HepG2 (cell line): Measurements from ENCODE around the gene ATP6V0A1. TPM values are rescaled to one million over a fixed set of nuclear protein-coding genes. Genes with fewer than 3 reads are reported as not detected.
A peak's percentile ranks its signal among the peaks of the same experiment; 100 is the strongest.

ENCODE experiments used
- E2F2 ChIP-seq: sonication (generic); formaldehyde crosslinking; IDR thresholded peaks from 2 replicates; pipeline ENCODE4 v1.4.0; 2020; ENCODE audit warnings: missing genetic modification reagents, borderline replicate concordance
- MAF1 ChIP-seq: sonication (generic); formaldehyde crosslinking; IDR thresholded peaks from 2 replicates; pipeline ENCODE4 v1.5.0; 2020; ENCODE audit warnings: missing genetic modification reagents, borderline replicate concordance
- NFKBIZ ChIP-seq: IDR thresholded peaks from 2 replicates; pipeline ENCODE4 v1.6.1; 2018; ENCODE audit warnings: missing genetic modification reagents, missing compliant biosample characterization
- ZFP91 ChIP-seq: sonication (generic); formaldehyde crosslinking; IDR thresholded peaks from 2 replicates; pipeline ENCODE4 v1.9.0; 2022; ENCODE audit warnings: missing genetic modification reagents, mild to moderate bottlenecking, borderline replicate concordance
- ZNF256 ChIP-seq: sonication (generic); formaldehyde crosslinking; conservative IDR thresholded peaks from 2 replicates; pipeline ENCODE4 v1.4.0; 2020; ENCODE audit warnings: missing genetic modification reagents
- ZNF441 ChIP-seq: sonication (generic); formaldehyde crosslinking; IDR thresholded peaks from 2 replicates; pipeline ENCODE4 v1.7.0; 2021; ENCODE audit warnings: missing genetic modification reagents, borderline replicate concordance
- ZNF766 ChIP-seq: sonication (generic); formaldehyde crosslinking; IDR thresholded peaks from 2 replicates; pipeline ENCODE4 v1.5.0; 2020; ENCODE audit warnings: missing genetic modification reagents, borderline replicate concordance
- ZSCAN25 ChIP-seq: sonication (generic); formaldehyde crosslinking; IDR thresholded peaks from 2 replicates; pipeline ENCODE4 v1.8.0; 2022; ENCODE audit warnings: mild to moderate bottlenecking, missing genetic modification reagents
- polyA plus RNA-seq, 8 experiments: library from polyadenylated mRNA; depleted of rRNA in 3 of 8; stranded (reverse) in 7 of 8; unstranded in 1 of 8; fragments of >200 nt; fragmentation: Illumina TruSeq in 4 of 8; extraction: Trizol in 4 of 8; gene quantifications; 2 replicates each; pipeline versions ENCODE4 v1.2.1 to v1.2.3, GENCODE V29; 2011 to 2016; ENCODE audit warnings: low read depth in 4 of 8, missing spikeins in 1 of 8, mixed read lengths in 1 of 8; ENCODE audit not compliant: insufficient read depth in 1 of 8
- total RNA-seq, 5 experiments: library from RNA; depleted of rRNA; stranded (reverse); fragments of >200 nt; fragmentation: Illumina TruSeq; extraction: Trizol; gene quantifications; 2 replicates each; pipeline ENCODE4 v1.2.3, GENCODE V29; 2016; ENCODE audit warnings: low read depth in 1 of 5
- TF ChIP-seq, protein P1 (sequence below): sonication (generic); formaldehyde crosslinking; IDR thresholded peaks from 2 replicates; pipeline ENCODE4 v1.9.0; 2021; ENCODE audit warnings: missing genetic modification reagents, borderline replicate concordance
- TF ChIP-seq, protein P2 (sequence below): IDR thresholded peaks from 2 replicates; pipeline ENCODE4 v1.6.1; 2018; ENCODE audit warnings: missing genetic modification reagents
- TF ChIP-seq, protein P3 (sequence below): sonication (generic); formaldehyde crosslinking; IDR thresholded peaks from 2 replicates; pipeline ENCODE4 v1.4.0; 2020; ENCODE audit warnings: low read depth, mild to moderate bottlenecking, missing genetic modification reagents
- TF ChIP-seq, protein P4 (sequence below): fragments of 450-650 bp; IDR thresholded peaks from 2 replicates; pipeline ENCODE4 v1.6.1; 2017
- TF ChIP-seq, protein P5 (sequence below): sonication (generic); formaldehyde crosslinking; IDR thresholded peaks from 2 replicates; pipeline ENCODE4 v1.5.0; 2020; ENCODE audit warnings: missing genetic modification reagents

The ATP6V0A1 gene
- total and polyA plus RNA-seq, 2 of the 13 experiments (the other 11 are each of a cell fraction or from before 2014, with no cell fraction given) = 27.9 to 54.1 TPM

GRCh38 chr17:42531455-42532354 is 73.0 kb downstream of the ATP6V0A1 start (continued):
- TF ChIP-seq, protein P1, sequence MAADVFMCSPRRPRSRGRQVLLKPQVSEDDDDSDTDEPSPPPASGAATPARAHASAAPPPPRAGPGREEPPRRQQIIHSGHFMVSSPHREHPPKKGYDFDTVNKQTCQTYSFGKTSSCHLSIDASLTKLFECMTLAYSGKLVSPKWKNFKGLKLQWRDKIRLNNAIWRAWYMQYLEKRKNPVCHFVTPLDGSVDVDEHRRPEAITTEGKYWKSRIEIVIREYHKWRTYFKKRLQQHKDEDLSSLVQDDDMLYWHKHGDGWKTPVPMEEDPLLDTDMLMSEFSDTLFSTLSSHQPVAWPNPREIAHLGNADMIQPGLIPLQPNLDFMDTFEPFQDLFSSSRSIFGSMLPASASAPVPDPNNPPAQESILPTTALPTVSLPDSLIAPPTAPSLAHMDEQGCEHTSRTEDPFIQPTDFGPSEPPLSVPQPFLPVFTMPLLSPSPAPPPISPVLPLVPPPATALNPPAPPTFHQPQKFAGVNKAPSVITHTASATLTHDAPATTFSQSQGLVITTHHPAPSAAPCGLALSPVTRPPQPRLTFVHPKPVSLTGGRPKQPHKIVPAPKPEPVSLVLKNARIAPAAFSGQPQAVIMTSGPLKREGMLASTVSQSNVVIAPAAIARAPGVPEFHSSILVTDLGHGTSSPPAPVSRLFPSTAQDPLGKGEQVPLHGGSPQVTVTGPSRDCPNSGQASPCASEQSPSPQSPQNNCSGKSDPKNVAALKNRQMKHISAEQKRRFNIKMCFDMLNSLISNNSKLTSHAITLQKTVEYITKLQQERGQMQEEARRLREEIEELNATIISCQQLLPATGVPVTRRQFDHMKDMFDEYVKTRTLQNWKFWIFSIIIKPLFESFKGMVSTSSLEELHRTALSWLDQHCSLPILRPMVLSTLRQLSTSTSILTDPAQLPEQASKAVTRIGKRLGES = no peak
- TF ChIP-seq ZNF766 (CRISPR knock-in tag) = no peak
- no peak for TF ChIP-seq ZNF256
- peak; percentile 63; the same call in 1 of the 2 replicates for TF ChIP-seq ZFP91 (CRISPR knock-in tag)
- no peak for TF ChIP-seq ZSCAN25 (CRISPR knock-in tag)
- TF ChIP-seq, protein P2, sequence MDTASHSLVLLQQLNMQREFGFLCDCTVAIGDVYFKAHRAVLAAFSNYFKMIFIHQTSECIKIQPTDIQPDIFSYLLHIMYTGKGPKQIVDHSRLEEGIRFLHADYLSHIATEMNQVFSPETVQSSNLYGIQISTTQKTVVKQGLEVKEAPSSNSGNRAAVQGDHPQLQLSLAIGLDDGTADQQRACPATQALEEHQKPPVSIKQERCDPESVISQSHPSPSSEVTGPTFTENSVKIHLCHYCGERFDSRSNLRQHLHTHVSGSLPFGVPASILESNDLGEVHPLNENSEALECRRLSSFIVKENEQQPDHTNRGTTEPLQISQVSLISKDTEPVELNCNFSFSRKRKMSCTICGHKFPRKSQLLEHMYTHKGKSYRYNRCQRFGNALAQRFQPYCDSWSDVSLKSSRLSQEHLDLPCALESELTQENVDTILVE (CRISPR knock-in tag) = peak; percentile 34; the same call in 1 of the 2 replicates
- TF ChIP-seq, protein P3, sequence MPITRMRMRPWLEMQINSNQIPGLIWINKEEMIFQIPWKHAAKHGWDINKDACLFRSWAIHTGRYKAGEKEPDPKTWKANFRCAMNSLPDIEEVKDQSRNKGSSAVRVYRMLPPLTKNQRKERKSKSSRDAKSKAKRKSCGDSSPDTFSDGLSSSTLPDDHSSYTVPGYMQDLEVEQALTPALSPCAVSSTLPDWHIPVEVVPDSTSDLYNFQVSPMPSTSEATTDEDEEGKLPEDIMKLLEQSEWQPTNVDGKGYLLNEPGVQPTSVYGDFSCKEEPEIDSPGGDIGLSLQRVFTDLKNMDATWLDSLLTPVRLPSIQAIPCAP (CRISPR knock-in tag) = no peak
- peak; percentile 68; the same call in 1 of the 2 replicates for TF ChIP-seq MAF1
- no peak for TF ChIP-seq E2F2 (CRISPR knock-in tag)
- 0 out of 2 replicates have a peak, but pooled peaks have one; percentile 11 for TF ChIP-seq ZNF441
- no peak for TF ChIP-seq NFKBIZ (CRISPR knock-in tag)
- TF ChIP-seq, protein P4, sequence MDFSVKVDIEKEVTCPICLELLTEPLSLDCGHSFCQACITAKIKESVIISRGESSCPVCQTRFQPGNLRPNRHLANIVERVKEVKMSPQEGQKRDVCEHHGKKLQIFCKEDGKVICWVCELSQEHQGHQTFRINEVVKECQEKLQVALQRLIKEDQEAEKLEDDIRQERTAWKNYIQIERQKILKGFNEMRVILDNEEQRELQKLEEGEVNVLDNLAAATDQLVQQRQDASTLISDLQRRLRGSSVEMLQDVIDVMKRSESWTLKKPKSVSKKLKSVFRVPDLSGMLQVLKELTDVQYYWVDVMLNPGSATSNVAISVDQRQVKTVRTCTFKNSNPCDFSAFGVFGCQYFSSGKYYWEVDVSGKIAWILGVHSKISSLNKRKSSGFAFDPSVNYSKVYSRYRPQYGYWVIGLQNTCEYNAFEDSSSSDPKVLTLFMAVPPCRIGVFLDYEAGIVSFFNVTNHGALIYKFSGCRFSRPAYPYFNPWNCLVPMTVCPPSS = no peak
- TF ChIP-seq, protein P5, sequence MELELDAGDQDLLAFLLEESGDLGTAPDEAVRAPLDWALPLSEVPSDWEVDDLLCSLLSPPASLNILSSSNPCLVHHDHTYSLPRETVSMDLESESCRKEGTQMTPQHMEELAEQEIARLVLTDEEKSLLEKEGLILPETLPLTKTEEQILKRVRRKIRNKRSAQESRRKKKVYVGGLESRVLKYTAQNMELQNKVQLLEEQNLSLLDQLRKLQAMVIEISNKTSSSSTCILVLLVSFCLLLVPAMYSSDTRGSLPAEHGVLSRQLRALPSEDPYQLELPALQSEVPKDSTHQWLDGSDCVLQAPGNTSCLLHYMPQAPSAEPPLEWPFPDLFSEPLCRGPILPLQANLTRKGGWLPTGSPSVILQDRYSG (CRISPR knock-in tag) = 0 out of 2 replicates have a peak, but pooled peaks have one; percentile 59
